Bone marrow (tissue), 2 donors: ENCODE data around the gene MCRS1.

Source experiments
- DNase-seq, 2 donors: peaks; one replicate each; lab custom pipeline; 2025; lab: John Stamatoyannopoulos, UW

The MCRS1 gene

GRCh38 chr12:49582201-49582600 lies 14.3 kb upstream of the MCRS1 start:
- DNase-seq, result no peak

GRCh38 chr12:49580572-49581535 lies 12.9 kb upstream of the MCRS1 start:
- DNase-seq, result peak; percentile 5 to 6

- no peak for DNase-seq
Measured at GRCh38 chr12:49578471-49579112, 10.7 kb upstream of the MCRS1 start.

GRCh38 chr12:49577589-49578315 lies 9.8 kb upstream of the MCRS1 start:
- DNase-seq, result no peak

GRCh38 chr12:49568442-49569162 lies 660 bp upstream of the MCRS1 start:
- no peak for DNase-seq

- DNase-seq, result no peak
Measured at GRCh38 chr12:49567302-49567610, 686 bp downstream of the MCRS1 start.

- DNase-seq, result no peak
Measured at GRCh38 chr12:49566361-49566760, 1.6 kb downstream of the MCRS1 start.

GRCh38 chr12:49565406-49566265 lies 2.3 kb downstream of the MCRS1 start:
- DNase-seq, result no peak

- no peak for DNase-seq
Measured at GRCh38 chr12:49564686-49565405, 3.1 kb downstream of the MCRS1 start.

GRCh38 chr12:49563951-49564685 lies 3.8 kb downstream of the MCRS1 start:
- DNase-seq, result no peak

GRCh38 chr12:49562831-49563230 lies 5.1 kb downstream of the MCRS1 start:
- DNase-seq, result no peak

GRCh38 chr12:49562233-49562632 lies 5.7 kb downstream of the MCRS1 start:
- DNase-seq, result no peak

- DNase-seq, result no peak
Measured at GRCh38 chr12:49560695-49561094, 7.2 kb downstream of the MCRS1 start.

GRCh38 chr12:49559011-49559675 lies 8.8 kb downstream of the MCRS1 start:
- no peak for DNase-seq

- DNase-seq, result no peak
Measured at GRCh38 chr12:49558526-49558925, 9.4 kb downstream of the MCRS1 start.

GRCh38 chr12:49557917-49558215 lies 10.1 kb downstream of the MCRS1 start:
- DNase-seq, result no peak

GRCh38 chr12:49557187-49557916 lies 10.6 kb downstream of the MCRS1 start:
- DNase-seq, result no peak

- DNase-seq, result no peak
Measured at GRCh38 chr12:49556391-49557186, 11.4 kb downstream of the MCRS1 start.
